ENCODE measurements around the gene CFAP46. TPM values are rescaled to one million over a fixed set of nuclear protein-coding genes. Genes with fewer than 3 reads are reported as not detected.

The CFAP46 gene
- total RNA-seq, 2 experiments from 2014 or later: not detected

DNA sequence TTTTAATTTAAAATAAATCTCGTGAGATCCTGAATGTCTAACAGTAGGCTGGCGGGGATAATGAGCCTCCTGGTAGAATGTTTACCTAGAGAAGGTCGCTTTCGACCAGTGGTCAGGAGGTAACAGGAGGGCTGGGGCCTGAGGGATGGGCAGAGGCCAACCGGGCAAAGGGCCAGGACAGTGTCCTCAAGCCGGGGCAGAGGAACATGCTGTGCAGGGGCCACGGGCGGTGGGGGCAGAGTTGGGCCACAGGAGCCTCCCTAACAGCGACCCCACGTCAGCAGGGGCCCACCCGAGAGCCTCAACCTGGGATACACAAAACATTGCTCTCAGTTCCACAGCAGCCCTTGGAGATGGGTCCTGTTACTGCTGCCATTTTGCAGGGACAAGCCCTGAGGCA is 14.5 kb downstream of the CFAP46 start:
- ChIA-PET CTCF (no interaction called here), POLR2A (no interaction called here)
- Histone ChIP-seq H3K27me3 (ENCODE audit: control insufficient read depth in 1 of 2, insufficient read depth in 2 of 2, low read length in 2 of 2) (no peaks in the 10 kb centered on the region), H3K4me3 (ENCODE audit: low read length) (no peak overlapping the region), H3K36me3 (ENCODE audit: insufficient read depth, low read length) (no peaks in the 10 kb centered on the region), H3K27ac (ENCODE audit: low read depth in 1 of 2, low read length in 2 of 2) (no peak overlapping the region), H3K9me3 (ENCODE audit: control insufficient read depth in 1 of 2, insufficient read depth in 1 of 2, low read length in 2 of 2) (peaks cover 0 to 28% of the 10 kb centered on the region in 2 experiments), H3K4me1 (ENCODE audit: insufficient read depth, low read length) (no peaks in the 10 kb centered on the region)
- Mint-ChIP-seq H3K27me3 (no peaks in the 10 kb centered on the region), H3K36me3 (ENCODE audit: low read depth) (no peaks in the 10 kb centered on the region), H3K4me3 (no peak overlapping the region), H3K27ac (no peak overlapping the region), H3K9me3 (no peaks in the 10 kb centered on the region), H3K4me1 (ENCODE audit: low read depth) (no peaks in the 10 kb centered on the region)
- intact Hi-C loops (cut with DNase I, micrococcal nuclease): no loop called here
- peak in 1 of 14 experiments; percentile 1 for DNase-seq
- TF ChIP-seq, protein P1, sequence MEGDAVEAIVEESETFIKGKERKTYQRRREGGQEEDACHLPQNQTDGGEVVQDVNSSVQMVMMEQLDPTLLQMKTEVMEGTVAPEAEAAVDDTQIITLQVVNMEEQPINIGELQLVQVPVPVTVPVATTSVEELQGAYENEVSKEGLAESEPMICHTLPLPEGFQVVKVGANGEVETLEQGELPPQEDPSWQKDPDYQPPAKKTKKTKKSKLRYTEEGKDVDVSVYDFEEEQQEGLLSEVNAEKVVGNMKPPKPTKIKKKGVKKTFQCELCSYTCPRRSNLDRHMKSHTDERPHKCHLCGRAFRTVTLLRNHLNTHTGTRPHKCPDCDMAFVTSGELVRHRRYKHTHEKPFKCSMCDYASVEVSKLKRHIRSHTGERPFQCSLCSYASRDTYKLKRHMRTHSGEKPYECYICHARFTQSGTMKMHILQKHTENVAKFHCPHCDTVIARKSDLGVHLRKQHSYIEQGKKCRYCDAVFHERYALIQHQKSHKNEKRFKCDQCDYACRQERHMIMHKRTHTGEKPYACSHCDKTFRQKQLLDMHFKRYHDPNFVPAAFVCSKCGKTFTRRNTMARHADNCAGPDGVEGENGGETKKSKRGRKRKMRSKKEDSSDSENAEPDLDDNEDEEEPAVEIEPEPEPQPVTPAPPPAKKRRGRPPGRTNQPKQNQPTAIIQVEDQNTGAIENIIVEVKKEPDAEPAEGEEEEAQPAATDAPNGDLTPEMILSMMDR (IDR thresholded peaks at IDR 0.05): no peak
- no peak for ATAC-seq (ENCODE audit: poor library complexity)

DNA sequence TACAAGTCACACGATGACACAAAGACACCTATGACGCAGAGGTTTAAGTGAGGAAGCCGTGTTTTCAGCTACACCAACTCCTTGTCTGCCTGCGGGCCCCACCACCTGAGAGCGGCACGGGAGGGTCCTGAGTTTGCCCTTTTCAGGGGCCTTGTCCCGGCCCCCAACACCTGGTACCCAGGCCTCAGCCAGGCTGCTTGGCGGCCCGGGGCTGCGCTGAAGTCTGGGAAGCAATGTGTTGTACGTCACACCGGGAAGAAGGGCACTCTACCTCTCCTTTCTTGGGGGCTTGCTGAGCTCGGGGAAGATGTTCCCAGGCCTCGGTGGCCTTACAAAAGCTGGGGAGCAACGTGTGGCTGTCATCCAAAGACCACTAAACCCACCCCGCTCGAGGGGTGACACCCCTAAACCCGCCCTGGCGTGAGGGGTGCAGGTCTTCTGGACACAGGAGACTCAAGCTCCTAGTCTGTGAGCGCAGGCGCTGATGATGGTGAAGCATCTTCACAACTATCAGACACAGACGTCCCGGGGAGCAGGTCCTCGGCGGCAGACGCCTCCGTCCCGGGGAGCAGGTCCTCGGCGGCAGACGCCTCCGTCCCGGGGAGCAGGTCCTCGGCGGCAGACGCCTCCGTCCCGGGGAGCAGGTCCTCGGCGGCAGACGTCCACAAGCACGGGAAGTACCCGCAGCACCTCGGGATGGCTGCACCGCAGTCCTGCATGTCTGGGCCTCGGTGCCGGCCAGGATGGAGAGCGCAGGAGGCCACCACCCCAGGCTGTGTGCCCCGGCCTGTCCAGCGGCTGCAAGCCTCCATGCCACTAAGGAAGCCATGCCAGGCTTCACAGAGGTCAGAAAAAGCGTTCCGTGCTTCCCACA is 15.4 kb downstream of the CFAP46 start:
- no peak overlapping the region for H3K27ac ChIP-seq (ENCODE audit: low read depth in 1 of 2, low read length in 2 of 2)
- H3K36me3 ChIP-seq (ENCODE audit: insufficient read depth, low read length): no peaks in the 10 kb centered on the region
- TF ChIP-seq, protein P1 (IDR thresholded peaks at IDR 0.05): no peak
- intact Hi-C loops (cut with DNase I, micrococcal nuclease): no loop called here
- no peaks in the 10 kb centered on the region for H3K4me1 ChIP-seq (ENCODE audit: insufficient read depth, low read length)
- ChIA-PET POLR2A (no interaction called here), CTCF (no interaction called here)
- no peaks in the 10 kb centered on the region for H3K9me3 Mint-ChIP-seq
- H3K27me3 ChIP-seq (ENCODE audit: control insufficient read depth in 1 of 2, insufficient read depth in 2 of 2, low read length in 2 of 2): no peaks in the 10 kb centered on the region
- no peaks in the 10 kb centered on the region for H3K27me3 Mint-ChIP-seq
- DNase-seq: peak in 1 of 14 experiments; percentile 2
- no peaks in the 10 kb centered on the region for H3K36me3 Mint-ChIP-seq (ENCODE audit: low read depth)
- H3K4me3 Mint-ChIP-seq: no peak overlapping the region
- no peak overlapping the region for H3K4me3 ChIP-seq (ENCODE audit: low read length)
- ATAC-seq (ENCODE audit: poor library complexity): no peak
- H3K9me3 ChIP-seq (ENCODE audit: control insufficient read depth in 1 of 2, insufficient read depth in 1 of 2, low read length in 2 of 2): peaks cover 0 to 21% of the 10 kb centered on the region in 2 experiments
- no peaks in the 10 kb centered on the region for H3K4me1 Mint-ChIP-seq (ENCODE audit: low read depth)
- H3K27ac Mint-ChIP-seq: no peak overlapping the region

DNA sequence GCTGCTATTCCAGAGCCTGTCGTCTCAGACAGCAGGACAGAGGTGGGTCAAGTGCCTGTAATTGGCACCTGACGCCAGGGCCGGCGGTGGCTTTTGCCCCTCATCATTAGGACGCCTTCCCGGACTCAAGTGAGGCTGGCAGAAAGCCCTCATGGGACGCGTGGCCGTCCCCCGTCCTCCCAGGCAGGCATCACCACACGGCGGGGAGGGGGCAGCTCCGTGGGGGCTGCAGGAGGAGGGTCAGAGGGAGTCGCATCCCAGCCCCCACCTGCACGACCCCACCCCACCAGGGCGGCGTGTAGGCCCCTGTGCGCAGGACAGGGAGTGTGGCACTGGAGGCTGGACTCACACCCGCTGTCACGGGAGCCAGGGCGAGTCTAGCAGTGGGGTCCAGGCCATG is 16.3 kb downstream of the CFAP46 start:
- Histone ChIP-seq H3K4me1 (ENCODE audit: insufficient read depth, low read length) (no peaks in the 10 kb centered on the region), H3K27ac (ENCODE audit: low read depth in 1 of 2, low read length in 2 of 2) (no peak overlapping the region), H3K27me3 (ENCODE audit: control insufficient read depth in 1 of 2, insufficient read depth in 2 of 2, low read length in 2 of 2) (no peaks in the 10 kb centered on the region), H3K4me3 (ENCODE audit: low read length) (no peak overlapping the region), H3K36me3 (ENCODE audit: insufficient read depth, low read length) (no peaks in the 10 kb centered on the region), H3K9me3 (ENCODE audit: control insufficient read depth in 1 of 2, insufficient read depth in 1 of 2, low read length in 2 of 2) (peaks cover 0 to 15% of the 10 kb centered on the region in 2 experiments)
- no peaks in the 10 kb centered on the region for H3K9me3 Mint-ChIP-seq
- H3K36me3 Mint-ChIP-seq (ENCODE audit: low read depth): no peaks in the 10 kb centered on the region
- no peak overlapping the region for H3K27ac Mint-ChIP-seq
- no peak overlapping the region for H3K4me3 Mint-ChIP-seq
- CTCF ChIA-PET: no interaction called here
- peak in 1 of 14 experiments; percentile 2 for DNase-seq
- POLR2A ChIA-PET: no interaction called here
- TF ChIP-seq, protein P1 (IDR thresholded peaks at IDR 0.05): no peak
- H3K4me1 Mint-ChIP-seq (ENCODE audit: low read depth): no peaks in the 10 kb centered on the region
- intact Hi-C loops (cut with DNase I, micrococcal nuclease): no loop called here
- H3K27me3 Mint-ChIP-seq: no peaks in the 10 kb centered on the region
- ATAC-seq (ENCODE audit: poor library complexity): no peak
